Measurements from ENCODE around the gene ETV7.

DNA sequence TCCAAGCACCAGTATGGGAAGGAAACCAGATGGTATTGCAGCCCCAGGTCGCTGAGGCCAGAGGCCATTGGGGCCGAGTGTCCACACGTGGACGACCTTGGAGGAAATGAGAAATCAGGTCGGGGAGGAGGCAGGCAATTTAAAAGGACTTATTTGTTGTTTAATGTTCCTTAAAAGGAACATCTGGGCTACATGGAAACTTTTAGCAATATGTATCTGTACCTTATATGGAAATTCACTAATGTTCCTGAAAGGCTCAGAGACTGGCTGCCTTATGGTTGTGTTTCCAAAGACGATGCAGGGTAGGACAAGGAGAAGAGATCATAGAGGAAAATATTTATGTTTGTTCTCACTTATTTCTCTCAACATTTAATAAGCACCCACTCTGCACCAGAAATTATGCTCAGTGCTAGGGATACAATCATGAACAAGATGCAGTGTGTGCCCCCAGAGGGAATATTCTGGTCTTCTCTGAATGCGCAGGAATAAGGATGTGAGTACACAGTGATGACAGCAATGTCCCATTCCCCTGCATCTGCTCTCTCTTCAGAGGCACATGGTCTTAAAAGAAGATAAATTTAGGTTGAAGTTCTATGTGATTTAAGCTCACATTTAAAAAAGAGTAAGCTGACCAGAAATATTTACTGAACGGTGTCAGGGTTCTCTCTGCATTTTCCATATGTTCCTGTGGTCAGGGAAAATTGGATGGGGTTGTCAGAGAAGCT is 54.1 kb downstream of the ETV7 start:
- TF ChIP-seq, protein P1, sequence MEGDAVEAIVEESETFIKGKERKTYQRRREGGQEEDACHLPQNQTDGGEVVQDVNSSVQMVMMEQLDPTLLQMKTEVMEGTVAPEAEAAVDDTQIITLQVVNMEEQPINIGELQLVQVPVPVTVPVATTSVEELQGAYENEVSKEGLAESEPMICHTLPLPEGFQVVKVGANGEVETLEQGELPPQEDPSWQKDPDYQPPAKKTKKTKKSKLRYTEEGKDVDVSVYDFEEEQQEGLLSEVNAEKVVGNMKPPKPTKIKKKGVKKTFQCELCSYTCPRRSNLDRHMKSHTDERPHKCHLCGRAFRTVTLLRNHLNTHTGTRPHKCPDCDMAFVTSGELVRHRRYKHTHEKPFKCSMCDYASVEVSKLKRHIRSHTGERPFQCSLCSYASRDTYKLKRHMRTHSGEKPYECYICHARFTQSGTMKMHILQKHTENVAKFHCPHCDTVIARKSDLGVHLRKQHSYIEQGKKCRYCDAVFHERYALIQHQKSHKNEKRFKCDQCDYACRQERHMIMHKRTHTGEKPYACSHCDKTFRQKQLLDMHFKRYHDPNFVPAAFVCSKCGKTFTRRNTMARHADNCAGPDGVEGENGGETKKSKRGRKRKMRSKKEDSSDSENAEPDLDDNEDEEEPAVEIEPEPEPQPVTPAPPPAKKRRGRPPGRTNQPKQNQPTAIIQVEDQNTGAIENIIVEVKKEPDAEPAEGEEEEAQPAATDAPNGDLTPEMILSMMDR (IDR thresholded peaks at IDR 0.05) = no peak
- no peak for TF ChIP-seq POLR2A (IDR thresholded peaks at IDR 0.05)
- no peak for TF ChIP-seq POLR2AphosphoS5 (IDR thresholded peaks at IDR 0.05)
- TF ChIP-seq EP300 (IDR thresholded peaks at IDR 0.05) = no peak

Data from sigmoid colon (tissue), 4 donors.